HPDE6-E6E7 (cell line): ENCODE measurements around the gene GKAP1.
A peak's percentile ranks its signal among the peaks of the same experiment; 100 is the strongest.
"Not testable (repeated sequence)": the region's sequence is repeated elsewhere in the genome, so short reads cannot be mapped to it uniquely, and the experiment has no call there.

Experiments
- DNase-seq: peaks from one replicate; pipeline ENCODE4 v3.0.0; 2011; ENCODE audit warnings: missing footprints; ENCODE audit errors: extremely low spot score

GKAP1 gene

DNA sequence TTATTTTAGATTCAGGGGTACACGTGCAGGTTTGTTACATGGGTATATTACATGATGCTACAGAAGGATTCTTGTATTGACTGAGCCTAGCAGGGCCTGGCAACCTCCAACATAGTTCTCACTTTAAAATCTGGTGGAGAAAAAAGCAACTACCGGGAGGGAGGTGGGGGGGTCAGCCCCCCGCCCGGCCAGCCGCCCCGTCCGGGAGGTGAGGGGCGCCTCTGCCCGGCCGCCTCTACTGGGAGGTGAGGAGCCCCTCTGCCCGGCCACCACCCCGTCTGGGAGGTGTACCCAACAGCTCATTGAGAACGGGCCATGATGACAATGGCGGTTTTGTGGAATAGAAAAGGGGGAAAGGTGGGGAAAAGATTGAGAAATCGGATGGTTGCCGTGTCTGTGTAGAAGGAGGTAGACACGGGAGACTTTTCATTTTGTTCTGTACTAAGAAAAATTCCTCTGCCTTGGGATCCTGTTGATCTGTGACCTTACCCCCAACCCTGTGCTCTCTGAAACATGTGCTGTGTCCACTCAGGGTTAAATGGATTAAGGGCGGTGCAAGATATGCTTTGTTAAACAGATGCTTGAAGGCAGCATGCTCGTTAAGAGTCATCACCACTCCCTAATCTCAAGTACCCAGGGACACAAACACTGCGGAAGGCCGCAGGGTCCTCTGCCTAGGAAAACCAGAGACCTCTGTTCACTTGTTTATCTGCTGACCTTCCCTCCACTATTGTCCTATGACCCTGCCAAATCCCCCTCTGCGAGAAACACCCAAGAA is 88.8 kb downstream of the GKAP1 start:
- not testable (repeated sequence) for DNase-seq

DNA sequence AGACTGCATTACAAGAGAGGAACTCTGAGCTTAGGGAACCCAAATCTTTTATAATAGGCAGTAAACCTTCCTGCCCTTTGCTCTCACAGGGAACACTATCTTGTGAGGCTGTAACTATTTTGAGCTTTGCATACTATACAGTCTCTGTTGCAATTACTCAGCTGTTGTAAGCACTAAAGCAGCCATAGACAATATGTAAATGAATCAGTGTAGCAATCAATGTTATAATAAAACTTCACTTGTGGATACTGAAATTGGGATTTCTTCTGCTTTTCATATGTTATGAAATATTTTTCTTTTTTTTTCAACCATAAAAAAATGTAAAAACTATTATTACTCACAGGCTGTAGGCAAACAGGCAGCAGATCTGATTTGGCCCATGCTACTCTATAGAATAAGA is 93.1 kb downstream of the GKAP1 start:
- no peak for DNase-seq

DNA sequence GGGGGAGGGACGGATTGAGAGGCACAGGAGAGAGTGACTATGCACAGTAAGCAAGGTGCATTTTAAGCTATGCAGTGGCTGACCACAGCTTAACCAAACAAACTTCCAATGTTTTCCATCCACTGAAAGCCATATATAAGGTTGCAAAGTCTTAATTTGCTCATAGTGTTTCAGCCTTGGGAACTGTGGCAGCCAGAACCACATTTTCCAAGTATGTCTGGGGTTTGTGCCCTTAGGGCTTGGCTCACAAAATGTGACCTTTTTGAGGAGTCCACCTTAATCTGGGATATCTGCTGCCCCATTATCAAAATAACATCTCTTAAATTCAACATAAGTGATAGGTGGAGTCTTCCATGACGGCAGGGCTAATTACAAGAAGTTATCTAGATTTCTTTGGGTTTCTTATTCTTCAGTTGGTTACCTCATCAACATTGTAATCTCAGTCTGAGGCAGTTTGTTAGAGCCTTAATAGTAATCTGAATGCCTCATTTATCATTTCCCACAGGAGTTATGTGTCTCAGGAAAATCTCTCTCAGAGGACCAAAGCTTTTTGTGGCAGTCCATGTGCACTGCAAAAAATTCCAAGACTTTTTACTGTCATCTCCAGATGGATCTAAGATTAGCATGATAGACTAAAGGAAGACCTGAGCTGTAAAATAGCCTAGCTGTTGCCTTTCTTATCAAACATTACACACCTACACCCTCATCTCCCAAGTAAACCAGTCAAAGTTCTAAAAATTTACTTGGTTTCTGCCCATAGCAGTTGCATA is 94.7 kb downstream of the GKAP1 start:
- no peak for DNase-seq

DNA sequence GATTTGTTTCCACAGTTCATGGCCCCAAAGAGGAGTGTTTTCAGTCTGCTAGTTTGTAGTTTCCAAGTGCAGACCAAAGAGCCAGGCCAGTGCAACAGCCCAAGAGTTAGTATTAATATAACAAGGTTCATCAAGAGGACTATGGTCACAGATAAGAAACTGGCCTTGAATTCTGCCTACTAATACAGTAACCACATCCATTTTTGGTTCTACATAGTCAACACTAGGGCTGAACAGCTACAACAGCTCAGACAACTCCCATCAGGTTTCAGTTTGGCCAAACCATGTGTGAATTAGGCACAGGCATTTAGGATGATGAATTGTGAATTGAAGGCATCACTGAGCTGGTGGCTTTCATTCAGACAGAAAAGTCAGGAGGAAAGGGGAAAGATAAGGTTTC is 96.1 kb downstream of the GKAP1 start:
- DNase-seq, result no peak

DNA sequence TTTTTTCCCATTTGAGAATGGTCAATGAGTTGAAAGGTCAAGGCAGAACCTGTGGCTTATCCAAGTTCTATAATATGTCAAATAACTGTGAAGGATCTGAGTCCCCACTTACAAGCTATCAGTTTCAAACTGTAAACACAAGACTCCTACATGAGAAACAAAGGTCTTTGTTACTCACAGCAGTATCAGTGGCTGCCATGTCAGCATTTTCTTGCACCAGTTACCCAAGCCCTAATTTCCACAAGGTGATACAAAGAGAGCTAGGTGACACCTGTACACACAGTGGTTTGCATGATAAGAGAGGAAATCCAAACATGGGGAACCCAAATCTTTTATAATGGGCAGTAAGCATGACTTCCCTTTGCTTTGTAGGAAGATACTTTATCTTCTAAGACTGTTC is 101.8 kb downstream of the GKAP1 start:
- DNase-seq, result no peak

DNA sequence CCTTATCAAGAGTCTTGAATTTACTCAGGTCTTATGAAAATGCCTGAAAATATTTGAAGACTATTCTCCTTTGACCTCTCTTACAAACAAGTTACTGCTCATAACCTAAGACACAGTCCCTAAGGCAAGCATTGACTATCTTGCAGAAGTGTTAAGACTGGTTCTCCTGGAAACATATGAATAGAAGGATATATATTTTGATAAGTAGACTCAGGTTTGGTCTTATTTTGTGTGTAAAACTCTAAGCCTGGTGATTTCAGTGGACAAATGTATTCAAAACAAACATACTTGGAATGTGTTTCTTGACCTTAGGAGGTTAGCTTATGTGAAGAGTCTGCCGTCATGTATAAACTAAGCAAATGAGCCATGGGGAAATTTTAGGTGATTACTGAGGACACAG is 102.3 kb downstream of the GKAP1 start:
- DNase-seq, result no peak

DNA sequence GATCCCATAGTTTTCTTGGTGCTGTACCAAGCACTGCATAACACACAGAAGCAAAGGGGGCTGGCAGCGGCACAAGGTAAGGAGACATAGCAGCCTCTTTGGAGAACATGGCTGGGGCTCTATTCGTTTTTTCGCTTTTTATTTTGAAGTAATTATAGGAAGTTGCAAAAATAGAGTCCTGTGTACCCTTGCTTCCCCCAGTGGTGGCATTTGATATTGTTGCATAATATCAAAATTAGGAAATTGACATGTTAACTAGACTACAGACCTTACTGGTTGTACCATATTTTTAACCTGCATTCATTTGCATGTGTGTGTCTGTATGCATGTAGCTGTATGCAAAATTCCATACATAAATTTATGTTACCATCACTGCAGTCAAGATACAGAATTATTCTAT is 103.2 kb downstream of the GKAP1 start:
- DNase-seq, result no peak

DNA sequence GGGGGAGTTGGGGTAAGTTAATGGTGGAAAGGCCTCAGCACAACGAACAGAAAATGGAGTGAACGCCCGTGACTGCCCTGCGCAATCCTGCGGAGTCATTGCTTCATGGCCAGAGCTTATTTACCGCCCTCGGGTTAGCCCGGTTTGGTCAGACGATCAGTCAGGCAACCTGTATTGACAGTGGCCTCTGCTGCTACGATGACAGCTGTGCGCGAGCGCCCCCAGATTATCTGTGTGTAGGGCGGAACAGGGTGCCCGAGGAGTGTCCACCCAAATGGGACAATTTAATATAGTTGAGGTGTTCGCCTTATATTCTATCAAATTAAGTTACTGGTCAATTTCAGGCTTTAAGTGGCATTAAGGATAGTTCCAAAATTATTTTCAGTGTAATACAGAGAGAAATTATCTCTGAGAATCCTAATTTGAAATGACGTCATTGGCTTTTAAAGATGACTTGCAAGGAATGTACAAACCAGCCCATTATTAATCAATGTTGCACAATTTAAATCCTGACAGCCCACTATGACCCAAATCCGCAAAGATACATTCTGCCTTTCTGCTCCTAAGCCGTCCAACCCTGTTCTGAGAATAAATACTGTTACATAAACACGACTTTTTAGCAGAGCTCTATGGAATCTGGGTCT is 108.9 kb downstream of the GKAP1 start:
- DNase-seq, result peak; percentile 72

DNA sequence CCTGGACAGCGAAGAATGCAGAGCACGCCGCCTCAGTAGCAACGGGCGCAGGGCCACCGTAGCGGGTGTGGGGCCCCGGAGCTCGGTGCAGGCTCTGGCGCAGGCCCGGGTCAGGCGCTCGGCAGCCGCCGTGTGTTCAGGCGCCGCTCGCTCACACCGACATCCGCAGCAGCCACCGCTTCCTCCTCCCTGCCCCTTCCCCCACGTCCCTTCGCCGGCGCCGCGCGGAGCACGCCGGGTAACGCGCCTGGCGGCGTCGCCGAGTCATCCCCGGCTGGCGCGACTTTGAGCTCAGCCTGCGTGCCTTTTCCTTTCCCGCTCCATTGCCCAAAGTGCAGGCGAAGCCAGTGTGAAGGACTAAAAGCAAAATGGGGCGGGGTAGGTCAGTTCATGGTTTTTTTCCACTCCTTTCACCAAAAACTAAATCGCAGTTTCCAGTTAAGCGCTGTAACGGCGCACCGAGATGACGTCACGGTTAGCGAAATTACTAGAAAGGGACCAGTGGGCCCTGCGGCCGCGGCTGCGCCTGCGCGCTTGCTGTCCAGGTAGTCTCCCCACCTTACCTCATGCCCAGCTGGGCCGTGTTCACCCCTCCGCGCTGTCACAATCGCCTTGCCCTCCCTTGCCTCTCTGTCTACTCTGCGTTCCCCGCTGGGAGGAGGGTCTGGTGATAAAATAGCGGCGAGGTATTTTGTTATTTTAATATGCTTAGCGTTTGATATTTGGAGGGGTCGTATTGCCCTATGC is 109.6 kb downstream of the GKAP1 start, which contains the start of gene UBQLN1:
Gene UBQLN1 (minus strand): TSS at position 191 of the 747 bp plus-strand sequence. CDS start 279 bp downstream, outside the sequence.
- DNase-seq, result peak; percentile 99

DNA sequence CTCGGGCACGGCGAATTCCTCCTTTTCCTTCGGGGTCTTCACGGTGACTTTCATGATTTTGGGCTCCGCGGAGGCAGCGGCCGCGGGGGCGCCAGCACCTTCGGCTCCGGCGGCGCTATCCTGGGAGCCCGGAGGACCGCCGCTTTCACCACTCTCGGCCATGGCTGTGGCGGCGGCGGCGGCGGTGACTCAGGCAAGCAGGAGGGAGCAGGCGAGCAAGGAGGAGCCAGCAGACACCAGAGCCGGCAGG is 110.1 kb downstream of the GKAP1 start:
- DNase-seq, result peak; percentile 85

DNA sequence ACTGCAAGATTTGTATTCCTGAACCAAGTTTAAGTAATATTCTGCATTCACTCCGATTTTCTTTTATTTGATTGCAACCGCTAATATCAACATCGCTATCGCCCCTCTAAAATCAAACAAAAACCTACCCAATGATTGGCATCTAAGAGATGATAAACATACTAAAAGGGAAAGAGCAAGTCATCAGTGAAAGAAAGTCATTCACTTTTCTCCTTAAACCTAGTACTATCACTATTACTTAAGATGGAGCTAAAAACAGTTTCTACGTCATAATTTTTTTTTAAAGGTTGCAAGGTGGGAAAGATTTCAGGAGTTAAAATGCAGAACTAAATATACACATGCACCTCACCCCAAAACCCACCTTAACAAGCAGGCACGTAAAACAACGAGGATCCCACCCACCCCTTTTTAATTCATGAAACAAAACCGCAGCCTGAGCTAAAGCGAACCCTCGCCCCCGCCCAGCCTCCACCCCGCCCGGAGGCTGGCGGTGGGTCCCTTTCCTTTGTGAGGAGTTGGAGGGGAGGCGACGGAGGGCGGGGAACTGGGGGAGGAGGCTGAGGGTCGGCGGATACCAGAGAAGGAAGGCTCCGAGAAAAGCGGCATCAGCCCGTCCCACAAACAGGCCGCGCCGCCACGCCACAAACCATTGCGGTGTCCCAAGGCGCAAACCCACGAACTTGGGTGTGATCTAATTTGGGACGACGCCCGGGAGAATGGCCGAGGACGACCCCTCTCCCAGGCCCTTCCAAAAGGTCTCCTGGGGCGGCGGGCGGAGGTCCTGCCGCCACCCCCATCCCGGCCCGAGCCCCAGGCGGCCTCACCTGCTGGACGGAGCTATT is 110.7 kb downstream of the GKAP1 start:
- DNase-seq, result no peak

DNA sequence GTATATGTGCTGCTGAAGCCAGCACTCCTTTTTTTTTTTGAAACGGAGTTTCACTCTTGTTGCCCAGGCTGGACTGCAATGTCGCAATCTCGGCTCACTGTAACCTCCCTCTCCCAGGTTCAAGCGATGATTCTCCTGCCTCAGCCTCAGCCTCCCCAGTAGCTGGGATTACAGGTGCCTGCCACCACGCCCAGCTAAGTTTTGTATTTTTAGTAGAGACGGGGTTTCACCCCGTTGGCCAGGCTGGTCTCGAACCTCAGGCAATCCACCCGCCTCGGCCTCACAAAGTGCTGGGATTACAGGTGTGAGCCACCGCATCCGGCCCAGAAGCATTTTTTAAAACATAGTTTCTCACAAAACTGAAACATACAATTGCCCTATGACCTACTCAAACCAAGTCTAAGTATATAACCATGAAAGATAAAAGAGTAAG is 112.3 kb downstream of the GKAP1 start:
- not testable (repeated sequence) for DNase-seq

DNA sequence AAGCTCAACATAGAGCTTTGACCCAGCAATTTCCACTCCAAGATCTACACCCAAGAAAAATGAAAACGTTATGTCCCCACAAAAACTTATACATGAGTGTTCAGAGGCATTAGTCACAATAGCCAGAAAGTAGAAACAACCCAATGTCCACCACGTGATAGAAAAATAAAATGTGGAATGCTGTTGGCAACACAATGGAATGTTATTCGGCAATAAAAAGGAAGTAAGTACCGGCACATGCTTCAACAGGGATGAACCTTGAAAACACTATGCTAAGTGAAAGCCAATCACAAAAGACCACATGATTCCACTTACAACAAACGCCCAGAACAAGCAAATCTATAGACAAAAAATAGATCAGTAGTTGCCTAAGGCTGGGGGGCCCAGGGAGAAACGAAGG is 115.8 kb downstream of the GKAP1 start:
- DNase-seq, result no peak

DNA sequence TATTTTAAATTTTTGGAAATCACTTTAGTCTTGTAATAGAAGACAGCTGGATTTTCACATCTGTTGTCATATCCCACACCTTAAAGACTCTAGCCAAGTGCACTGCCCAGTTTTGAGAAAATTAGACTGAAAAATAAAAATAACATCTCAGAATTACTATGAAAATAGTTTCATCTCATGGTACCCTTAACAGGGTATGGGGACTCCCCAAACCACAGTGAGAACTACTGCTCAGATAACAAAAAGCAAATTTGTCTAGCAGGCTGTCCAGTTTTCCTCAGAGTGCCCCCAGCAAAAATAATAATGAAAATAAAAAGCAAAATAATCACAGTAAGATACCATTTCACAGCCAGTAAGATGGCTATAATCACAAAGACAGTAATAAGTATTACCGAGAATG is 116.3 kb downstream of the GKAP1 start:
- DNase-seq, result no peak

DNA sequence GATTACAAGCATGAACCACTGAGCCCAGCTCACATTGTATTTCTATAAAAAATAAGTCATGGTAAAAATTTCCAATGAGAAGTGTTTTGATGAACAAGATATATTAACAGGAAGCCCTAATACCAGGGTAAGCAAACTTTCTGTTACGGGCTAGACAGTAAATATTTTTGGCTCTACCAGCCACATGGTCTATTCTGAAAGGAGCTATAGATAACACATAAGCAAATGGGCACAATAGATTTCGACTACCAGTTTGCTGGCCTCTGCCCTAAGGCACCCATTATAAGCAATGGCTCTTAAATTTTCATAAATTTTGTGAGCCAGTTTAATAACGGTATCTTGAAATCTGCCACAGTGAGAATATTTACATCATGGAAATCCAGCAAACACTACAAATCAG is 118.0 kb downstream of the GKAP1 start:
- no peak for DNase-seq

DNA sequence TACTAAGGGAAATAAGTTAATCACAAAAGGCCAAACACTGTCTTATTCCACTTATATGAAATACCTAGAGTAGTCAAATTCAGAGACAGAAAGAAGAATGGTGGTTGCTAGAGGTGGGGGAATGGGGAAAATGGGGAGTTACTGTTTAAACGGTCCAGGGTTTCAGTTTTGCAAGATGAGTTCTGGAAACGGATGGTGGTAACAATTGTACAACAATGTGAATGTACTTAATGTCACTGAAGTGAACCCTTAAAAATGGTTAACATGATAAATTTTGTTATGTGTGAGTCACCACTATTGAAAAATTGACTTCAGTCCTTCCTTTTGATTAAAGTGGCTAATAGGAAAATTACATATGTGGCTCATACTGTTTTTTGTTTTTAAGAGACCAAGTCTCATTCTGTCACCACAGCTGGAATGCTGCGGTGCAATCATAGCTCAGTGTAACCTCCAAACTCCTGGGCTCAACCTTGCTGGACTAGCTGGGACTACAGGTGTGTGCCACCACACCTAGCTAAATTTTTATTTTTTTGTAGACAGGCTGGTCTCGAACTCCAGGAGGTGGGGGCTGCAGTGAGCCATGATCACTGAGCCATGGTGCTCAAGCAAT is 118.5 kb downstream of the GKAP1 start:
- DNase-seq, result no peak

DNA sequence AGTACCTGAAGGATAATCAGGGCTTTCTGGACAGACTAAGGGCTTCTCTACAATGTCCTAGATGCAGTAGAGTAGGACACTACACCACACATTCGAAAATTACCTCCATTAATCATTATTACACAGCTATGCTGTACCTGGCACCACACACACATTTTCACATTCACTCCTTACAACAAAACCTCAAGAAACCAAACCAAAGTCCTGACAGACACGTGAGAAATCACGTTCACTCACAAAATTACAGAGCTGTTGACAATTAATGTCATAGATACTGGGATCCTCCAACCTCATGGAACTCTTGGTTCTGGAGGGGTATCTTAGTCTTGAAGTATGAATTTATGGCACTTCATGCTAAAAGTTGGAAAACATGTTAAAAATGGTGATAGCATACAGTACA is 126.1 kb downstream of the GKAP1 start:
- no peak for DNase-seq
